C4-2B (cell line): ENCODE data around the gene HOXD8.

Experiments
- ZFX ChIP-seq: fragments of 450-650 bp; IDR thresholded peaks from 2 replicates; pipeline ENCODE4 v1.6.1; 2017
- TF ChIP-seq, protein P1 (sequence below): fragments of 450-650 bp; conservative IDR thresholded peaks from 2 replicates; pipeline ENCODE4 v1.5.1; 2017; ENCODE audit warnings: mild to moderate bottlenecking

DNA sequence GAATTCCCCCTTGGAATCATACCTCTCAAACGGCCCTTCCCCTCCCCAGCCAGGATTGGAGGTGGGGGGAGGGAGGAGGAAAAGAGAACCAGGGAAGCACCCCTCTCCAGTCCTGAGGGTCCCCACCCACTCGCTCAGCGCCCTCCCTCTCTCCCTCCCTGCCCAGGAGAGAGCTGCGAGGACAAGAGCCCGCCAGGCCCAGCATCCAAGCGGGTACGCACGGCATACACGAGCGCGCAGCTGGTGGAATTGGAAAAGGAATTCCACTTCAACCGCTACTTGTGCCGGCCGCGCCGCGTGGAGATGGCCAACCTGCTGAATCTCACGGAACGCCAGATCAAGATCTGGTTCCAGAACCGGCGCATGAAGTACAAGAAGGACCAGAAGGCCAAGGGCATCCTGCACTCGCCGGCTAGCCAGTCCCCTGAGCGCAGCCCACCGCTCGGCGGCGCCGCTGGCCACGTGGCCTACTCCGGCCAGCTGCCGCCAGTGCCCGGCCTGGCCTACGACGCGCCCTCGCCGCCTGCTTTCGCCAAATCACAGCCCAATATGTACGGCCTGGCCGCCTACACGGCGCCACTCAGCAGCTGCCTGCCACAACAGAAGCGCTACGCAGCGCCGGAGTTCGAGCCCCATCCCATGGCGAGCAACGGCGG is 42.0 kb downstream of the HOXD8 start:
- TF ChIP-seq, protein P1, sequence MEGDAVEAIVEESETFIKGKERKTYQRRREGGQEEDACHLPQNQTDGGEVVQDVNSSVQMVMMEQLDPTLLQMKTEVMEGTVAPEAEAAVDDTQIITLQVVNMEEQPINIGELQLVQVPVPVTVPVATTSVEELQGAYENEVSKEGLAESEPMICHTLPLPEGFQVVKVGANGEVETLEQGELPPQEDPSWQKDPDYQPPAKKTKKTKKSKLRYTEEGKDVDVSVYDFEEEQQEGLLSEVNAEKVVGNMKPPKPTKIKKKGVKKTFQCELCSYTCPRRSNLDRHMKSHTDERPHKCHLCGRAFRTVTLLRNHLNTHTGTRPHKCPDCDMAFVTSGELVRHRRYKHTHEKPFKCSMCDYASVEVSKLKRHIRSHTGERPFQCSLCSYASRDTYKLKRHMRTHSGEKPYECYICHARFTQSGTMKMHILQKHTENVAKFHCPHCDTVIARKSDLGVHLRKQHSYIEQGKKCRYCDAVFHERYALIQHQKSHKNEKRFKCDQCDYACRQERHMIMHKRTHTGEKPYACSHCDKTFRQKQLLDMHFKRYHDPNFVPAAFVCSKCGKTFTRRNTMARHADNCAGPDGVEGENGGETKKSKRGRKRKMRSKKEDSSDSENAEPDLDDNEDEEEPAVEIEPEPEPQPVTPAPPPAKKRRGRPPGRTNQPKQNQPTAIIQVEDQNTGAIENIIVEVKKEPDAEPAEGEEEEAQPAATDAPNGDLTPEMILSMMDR: no peak
- TF ChIP-seq ZFX: no peak
